K562 (cell line): ENCODE results near the gene SPARC. TPM values are rescaled to one million over a fixed set of nuclear protein-coding genes. Genes with fewer than 3 reads are reported as not detected.

ENCODE experiments used
- ATAC-seq: fragments of 200-7000 bp; cut with Tn5 transposase; 3 replicates; pipeline ENCODE4 v1.9.1; 2020; ENCODE audit warnings: moderate library complexity
- BruUV-seq: library from RNA; stranded (reverse); fragments of 400-500 nt; replicated peaks from 2 replicates; lab custom pipeline; 2021; lab: Mats Ljungman, UMichigan
- CTCF ChIA-PET: fragments of 300-600 bp; formaldehyde crosslinking; extraction: SDS; loops from one replicate; lab custom pipeline; 2021; ENCODE audit warnings: low intra/inter-chr PET ratio; lab: Yijun Ruan, JAX
- POLR2A ChIA-PET: fragments of 300-600, 350-650 bp; sonication (Branson Sonifier 250); formaldehyde crosslinking; extraction: SDS; loops from one replicate; lab custom pipeline; 2021; ENCODE audit warnings: antibody characterized with exemption, inconsistent platforms; lab: Yijun Ruan, JAX
- DNase-seq, 4 experiments: peaks; one replicate each; pipeline versions ENCODE4 v3.0.0 to v3.0.0-alpha.2; 2011 to 2018; ENCODE audit warnings: low spot score in 3 of 4, mixed read lengths in 3 of 4; ENCODE audit errors: extremely low read depth in 1 of 4
- FAIRE-seq: peaks from 2 replicates; lab custom pipeline; 2011; peaks lifted over from hg19 to GRCh38; lab: Jason Lieb, UNC
- H2AFZ ChIP-seq: 2 replicates; pipeline ENCODE4 v1.6.0; 2011; ENCODE audit warnings: low read depth, low read length, control low read depth, inconsistent platforms
- H3K27ac ChIP-seq: fragments of 200-600 bp; 3 replicates; pipeline ENCODE4 v1.8.0; 2011; ENCODE audit warnings: low read depth, mild to moderate bottlenecking, control low read depth, inconsistent platforms, low read length, moderate library complexity, mixed read lengths; ENCODE audit errors: extremely low read depth
- H3K27me3 ChIP-seq, 2 experiments: fragments of 300-600 bp in 1 of 2; 2 replicates in 1 of 2; 3 replicates in 1 of 2; pipeline versions ENCODE4 v1.6.0 to v1.8.0; 2011; ENCODE audit warnings: inconsistent platforms in 2 of 2, low read length in 2 of 2, mild to moderate bottlenecking in 1 of 2, mixed read lengths in 1 of 2, moderate library complexity in 1 of 2; ENCODE audit not compliant: control insufficient read depth in 2 of 2, insufficient read depth in 2 of 2
- H3K36me3 ChIP-seq: fragments of 300-600 bp; 3 replicates; pipeline ENCODE4 v1.8.0; 2011; ENCODE audit warnings: mild to moderate bottlenecking, low read length, inconsistent platforms; ENCODE audit not compliant: control insufficient read depth, insufficient read depth
- H3K4me1 ChIP-seq, 2 experiments: fragments of 200-600 bp in 1 of 2; replicated peaks in 1 of 2; 2 replicates in 1 of 2; 3 replicates in 1 of 2; pipeline versions ENCODE4 v1.5.1 to v1.8.0; 2011; ENCODE audit warnings: inconsistent platforms in 2 of 2, low read length in 2 of 2, mild to moderate bottlenecking in 1 of 2, mixed read lengths in 1 of 2, moderate library complexity in 1 of 2; ENCODE audit not compliant: control insufficient read depth in 2 of 2, insufficient read depth in 2 of 2
- H3K4me2 ChIP-seq: 2 replicates; pipeline ENCODE4 v1.6.1; 2011; ENCODE audit warnings: low read length, control low read depth, inconsistent platforms, mixed read lengths; ENCODE audit not compliant: insufficient read depth
- H3K4me3 ChIP-seq: fragments of 200-600 bp; sonication (generic), shearing (Covaris generic); 2 replicates; pipeline ENCODE4 v1.5.1; 2016; ENCODE audit warnings: control low read depth, inconsistent platforms
- H3K79me2 ChIP-seq: fragments of 200-600 bp; 3 replicates; pipeline ENCODE4 v1.8.0; 2011; ENCODE audit warnings: low read length, inconsistent platforms; ENCODE audit not compliant: control insufficient read depth, insufficient read depth
- H3K9ac ChIP-seq, 2 experiments: 2 replicates each; pipeline versions ENCODE4 v1.6.0 to v1.6.1; 2011; ENCODE audit warnings: low read depth in 2 of 2, low read length in 2 of 2, control low read depth in 1 of 2, inconsistent platforms in 1 of 2, mild to moderate bottlenecking in 1 of 2, mixed read lengths in 1 of 2; ENCODE audit not compliant: insufficient read depth in 1 of 2
- H3K9me1 ChIP-seq: one replicate; pipeline ENCODE4 v1.6.0; 2011; ENCODE audit warnings: inconsistent platforms, mild to moderate bottlenecking, low read length, moderate library complexity; ENCODE audit not compliant: control insufficient read depth, insufficient read depth
- H3K9me3 ChIP-seq: replicated peaks from 2 replicates; pipeline ENCODE4 v1.5.1; 2011; ENCODE audit warnings: low read depth, low read length, inconsistent platforms; ENCODE audit not compliant: control insufficient read depth, insufficient read depth
- H4K20me1 ChIP-seq: replicated peaks from 2 replicates; pipeline ENCODE4 v1.6.1; 2011; ENCODE audit warnings: low read length, inconsistent platforms, mixed read lengths; ENCODE audit not compliant: control insufficient read depth, insufficient read depth
- DDX20 ChIP-seq: fragments of 450-650 bp; IDR thresholded peaks from 2 replicates; pipeline ENCODE4 v1.6.1; 2016; ENCODE audit warnings: missing genetic modification characterization, low read depth, mild to moderate bottlenecking, missing compliant biosample characterization, moderate library complexity
- ESRRB ChIP-seq: fragments of 250-450 bp; sonication (Bioruptor Pico); IDR thresholded peaks from 2 replicates; pipeline ENCODE4 v1.5.0; 2020; ENCODE audit warnings: mild to moderate bottlenecking, moderate library complexity, borderline replicate concordance
- EZH2 ChIP-seq: IDR thresholded peaks from 2 replicates; pipeline ENCODE4 v1.6.1; 2012; ENCODE audit warnings: low read depth, mild to moderate bottlenecking, inconsistent platforms, low read length, borderline replicate concordance
- GTF2E2 ChIP-seq: fragments of 200-800 bp; sonication (Bioruptor generic); IDR thresholded peaks from 2 replicates; pipeline ENCODE4 v1.6.1; 2016; ENCODE audit warnings: missing genetic modification characterization, missing compliant biosample characterization
- HDGF ChIP-seq: fragments of 450-650 bp; IDR thresholded peaks from 2 replicates; pipeline ENCODE4 v1.6.1; 2016
- HIVEP1 ChIP-seq: fragments of 250-450 bp; sonication (Bioruptor Pico); IDR thresholded peaks from 2 replicates; pipeline ENCODE4 v1.4.0; 2020; ENCODE audit warnings: mild to moderate bottlenecking
- KAT2B ChIP-seq: IDR thresholded peaks from one replicate; pipeline ENCODE4 v1.6.1; 2012; ENCODE audit warnings: low read depth, mild to moderate bottlenecking, control low read depth, inconsistent platforms, low read length, moderate library complexity
- NFYB ChIP-seq: IDR thresholded peaks from 2 replicates; pipeline ENCODE4 v1.6.1; 2011; ENCODE audit warnings: mild to moderate bottlenecking, moderate library complexity; ENCODE audit not compliant: insufficient read length; ENCODE audit errors: extremely low read depth
- PRMT5 ChIP-seq: sonication (generic); formaldehyde crosslinking; IDR thresholded peaks from 2 replicates; pipeline ENCODE4 v1.5.0; 2020; ENCODE audit warnings: missing genetic modification reagents
- PURB ChIP-seq: sonication (generic); formaldehyde crosslinking; IDR thresholded peaks from 2 replicates; pipeline ENCODE4 v1.9.0; 2021; ENCODE audit warnings: low read depth, mild to moderate bottlenecking, missing genetic modification reagents
- SMARCC2 ChIP-seq: fragments of 450-650 bp; IDR thresholded peaks from 2 replicates; pipeline ENCODE4 v1.6.1; 2017; ENCODE audit warnings: antibody characterized with exemption, moderate library complexity, mild to moderate bottlenecking, low read depth
- WGBS: fragments of 100-300 bp; shearing (Covaris generic); methylation state at CpG from one replicate; pipeline ENCODE4 v1.1.6; 2016; ENCODE audit warnings: low coverage, mixed read lengths; ENCODE audit not compliant: insufficient coverage; ENCODE audit errors: missing lambda C conversion rate; 5-methylcytosine and 5-hydroxymethylcytosine counted together
- in situ Hi-C: fragments of 300-500 bp; cut with MboI; formaldehyde crosslinking; loops from 4 replicates; pipeline ENCODE4 v1.15.0; 2018; ENCODE audit warnings: inconsistent platforms, mixed read lengths
- intact Hi-C: fragments of 100-400 bp; cut with micrococcal nuclease; formaldehyde crosslinking; loops from 2 replicates; pipeline ENCODE4 v1.14.2; 2022
- polyA plus RNA-seq, 8 experiments: library from polyadenylated mRNA; depleted of rRNA in 4 of 8; stranded (reverse) in 5 of 8; unstranded in 3 of 8; fragments of >200 nt; fragmentation: Nextera tagmentation in 2 of 8; fragmentation: Illumina TruSeq in 1 of 8; extraction: Ambion mirVana in 2 of 8; extraction: Trizol in 1 of 8; gene quantifications; 2 replicates each; pipeline versions ENCODE4 v1.2.1 to v1.2.3, GENCODE V29; 2011 to 2014; ENCODE audit warnings: inconsistent platforms in 1 of 8, missing spikeins in 1 of 8
- total RNA-seq, 7 experiments: library from RNA; depleted of rRNA in 6 of 7; stranded (reverse); fragments of >200 nt in 6 of 7; fragmentation: Illumina TruSeq in 2 of 7; extraction: Trizol in 2 of 7; gene quantifications; 2 replicates each; pipeline versions ENCODE4 v1.2.1 to v1.2.3, GENCODE V29; 2011 to 2021; ENCODE audit warnings: low replicate concordance in 1 of 7

SPARC gene
- total and polyA plus RNA-seq, 9 of the 15 experiments (the other 6 are each of a cell fraction or from before 2014, with no cell fraction given) = 6.1 to 35.6 (median 12.2) TPM

GRCh38 chr5:151633892-151634291 is 52.8 kb downstream of the SPARC start (continued):
- no peak for TF ChIP-seq GTF2E2 (tag)
- TF ChIP-seq DDX20 (tag) = no peak
- no peak for TF ChIP-seq ESRRB (CRISPR knock-in tag)
- TF ChIP-seq KAT2B = no peak
- TF ChIP-seq PURB (CRISPR knock-in tag) = no peak
- no peak for TF ChIP-seq HDGF
- no peak for TF ChIP-seq EZH2

DNA sequence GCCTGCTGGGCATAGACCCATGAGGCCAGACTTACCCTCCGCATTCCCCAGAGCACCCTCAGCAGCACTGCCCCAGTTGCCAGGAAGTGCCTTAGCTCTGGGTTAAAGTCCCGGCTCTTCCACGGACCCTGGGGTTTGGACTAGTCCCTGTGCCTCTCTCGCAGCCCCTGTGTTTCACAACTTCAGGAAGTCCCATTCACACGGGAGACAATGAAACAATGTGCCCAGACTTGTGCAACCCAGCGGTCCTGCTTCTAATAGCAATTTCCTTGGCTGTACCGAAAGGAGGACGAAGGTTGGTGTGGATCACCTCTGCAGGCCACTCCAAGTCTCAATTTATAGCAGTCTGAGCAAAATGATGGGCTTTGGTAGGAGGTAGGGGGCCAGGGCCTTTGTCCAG is 53.8 kb downstream of the SPARC start:
- no peak; the same call in 2 of the 3 replicates for ATAC-seq
- Histone ChIP-seq H2AFZ (no peak overlapping the region), H4K20me1 (no peaks in the 10 kb centered on the region; the same call in none of the 2 replicates), H3K9ac (no peak overlapping the region), H3K9me3 (no peaks in the 10 kb centered on the region), H3K36me3 (no peaks in the 10 kb centered on the region), H3K27ac (no peak overlapping the region), H3K9me1 (peaks cover 2% of the 10 kb centered on the region), H3K27me3 (peaks cover 33 to 49% of the 10 kb centered on the region in 2 experiments; a peak in 4 of 5 replicates), H3K4me1 (no peaks in the 10 kb centered on the region), H3K79me2 (no peaks in the 10 kb centered on the region), H3K4me3 (no peak overlapping the region), H3K4me2 (no peak overlapping the region)
- intact Hi-C loops = no loop called here
- CTCF ChIA-PET = no interaction called here
- POLR2A ChIA-PET = interaction anchor here (0.7 kb wide), 1 partner anchor 29 kb away, joined by 3 read pairs; no protein-coding TSS in a partner anchor
- TF ChIP-seq HIVEP1 (no peak), SMARCC2 (no peak), PRMT5 (no peak), NFYB (no peak)
- in situ Hi-C loops = no loop called here
- no peak for DNase-seq
- no peak for FAIRE-seq
- BruUV-seq = no TSS peak
- under 1% methylated on average over 8 of the region's 8 CpGs for WGBS
